22Rv1 (cell line): ENCODE results near the gene SSX4B.
"Not testable (repeated sequence)": the region's sequence is repeated elsewhere in the genome, so short reads cannot be mapped to it uniquely, and the experiment has no call there.

ENCODE experiments used
- ZFX ChIP-seq: fragments of 450-650 bp; IDR thresholded peaks from 2 replicates; pipeline ENCODE4 v1.6.1; 2017; ENCODE audit warnings: antibody characterized with exemption, borderline replicate concordance
- TF ChIP-seq, protein P1 (sequence below): fragments of 450-650 bp; IDR thresholded peaks from 2 replicates; pipeline ENCODE4 v1.5.1; 2017; ENCODE audit warnings: mild to moderate bottlenecking

DNA sequence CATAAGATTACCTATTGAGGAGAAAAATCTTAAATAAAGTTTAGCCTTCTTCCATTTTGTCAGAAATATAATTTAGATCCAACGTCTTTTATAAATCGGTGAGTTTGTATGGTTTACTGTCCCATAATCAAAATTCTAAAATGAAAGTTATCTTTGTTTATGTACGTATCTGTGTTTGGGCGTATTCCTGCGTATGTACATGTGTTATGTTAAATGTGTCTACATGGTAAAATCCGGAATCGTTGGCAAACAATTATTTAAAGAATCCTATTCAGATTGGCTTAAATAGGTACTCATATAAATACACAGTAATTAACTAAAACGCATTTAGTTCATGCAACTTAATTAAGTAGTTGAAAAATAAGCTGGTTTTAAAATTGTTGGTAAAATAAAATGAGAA lies 41.4 kb downstream of the SSX4B start:
- TF ChIP-seq, protein P1, sequence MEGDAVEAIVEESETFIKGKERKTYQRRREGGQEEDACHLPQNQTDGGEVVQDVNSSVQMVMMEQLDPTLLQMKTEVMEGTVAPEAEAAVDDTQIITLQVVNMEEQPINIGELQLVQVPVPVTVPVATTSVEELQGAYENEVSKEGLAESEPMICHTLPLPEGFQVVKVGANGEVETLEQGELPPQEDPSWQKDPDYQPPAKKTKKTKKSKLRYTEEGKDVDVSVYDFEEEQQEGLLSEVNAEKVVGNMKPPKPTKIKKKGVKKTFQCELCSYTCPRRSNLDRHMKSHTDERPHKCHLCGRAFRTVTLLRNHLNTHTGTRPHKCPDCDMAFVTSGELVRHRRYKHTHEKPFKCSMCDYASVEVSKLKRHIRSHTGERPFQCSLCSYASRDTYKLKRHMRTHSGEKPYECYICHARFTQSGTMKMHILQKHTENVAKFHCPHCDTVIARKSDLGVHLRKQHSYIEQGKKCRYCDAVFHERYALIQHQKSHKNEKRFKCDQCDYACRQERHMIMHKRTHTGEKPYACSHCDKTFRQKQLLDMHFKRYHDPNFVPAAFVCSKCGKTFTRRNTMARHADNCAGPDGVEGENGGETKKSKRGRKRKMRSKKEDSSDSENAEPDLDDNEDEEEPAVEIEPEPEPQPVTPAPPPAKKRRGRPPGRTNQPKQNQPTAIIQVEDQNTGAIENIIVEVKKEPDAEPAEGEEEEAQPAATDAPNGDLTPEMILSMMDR, result not testable (repeated sequence)
- not testable (repeated sequence) for TF ChIP-seq ZFX
